Activated naive CD4-positive, alpha-beta T cell treated with anti-CD3 and anti-CD28 coated beads for 36 hours (primary cell): ENCODE results near the gene RASSF3. TPM values are rescaled to one million over a fixed set of nuclear protein-coding genes. Genes with fewer than 3 reads are reported as not detected.

Experiments used
- CTCF ChIA-PET: fragments of 350-600 bp; sonication (Branson Sonifier 250); formaldehyde crosslinking; loops from one replicate; lab custom pipeline; 2021; ENCODE audit warnings: antibody characterized with exemption; lab: Charles Lee
- DNase-seq: peaks from one replicate; pipeline ENCODE4 v3.0.0-alpha.2; 2020
- H3K27ac Mint-ChIP-seq: one replicate; pipeline ENCODE4 v1.8.0; 2021; ENCODE audit warnings: mild to moderate bottlenecking, mixed read lengths
- H3K27me3 Mint-ChIP-seq: one replicate; pipeline ENCODE4 v1.8.0; 2021; ENCODE audit warnings: low read depth, mixed read lengths
- H3K36me3 Mint-ChIP-seq: one replicate; pipeline ENCODE4 v1.8.0; 2021; ENCODE audit warnings: low read depth, mixed read lengths
- H3K4me1 Mint-ChIP-seq: one replicate; pipeline ENCODE4 v1.8.0; 2021; ENCODE audit warnings: low read depth, mixed read lengths
- H3K4me3 Mint-ChIP-seq: one replicate; pipeline ENCODE4 v1.8.0; 2021; ENCODE audit warnings: mild to moderate bottlenecking, moderate library complexity, mixed read lengths
- H3K9me3 Mint-ChIP-seq: one replicate; pipeline ENCODE4 v1.8.0; 2021; ENCODE audit warnings: mixed read lengths
- intact Hi-C: fragments of 100-400 bp; cut with micrococcal nuclease; formaldehyde crosslinking; loops from one replicate; pipeline ENCODE4 v1.15.1; 2023
- total RNA-seq, 2 experiments: library from RNA; stranded (reverse); gene quantifications; one replicate each; pipeline ENCODE4 v1.2.3, GENCODE V29; 2021

The RASSF3 gene
- 10 to 100 TPM; 39.4 to 43.8 TPM for total RNA-seq

- Mint-ChIP-seq H3K4me3 (peak within 1 kb of the TSS; percentile 95), H3K36me3 (peaks cover 19% of the 10 kb centered on the region), H3K27me3 (no peaks in the 10 kb centered on the region), H3K9me3 (no peaks in the 10 kb centered on the region), H3K4me1 (peaks cover 43% of the 10 kb centered on the region), H3K27ac (peak within 1 kb of the TSS; percentile 96)
- DNase-seq = peak; percentile 83
- CTCF ChIA-PET = interaction anchor here (0.5 to 3.2 kb wide), 11 partner anchors 40 to 88 kb away, joined by 3 to 27 read pairs (median 4); no protein-coding TSS in a partner anchor
- intact Hi-C loops = loop anchor here (1.0 to 2.0 kb wide), 2 partner anchors 26 to 157 kb away; partner anchors contain the start of gene TBK1
Observed at GRCh38 chr12:64610079-64610659, at the start of gene RASSF3. RASSF3 (plus strand) TSS chr12:64610495; CDS start chr12:64610633, 138 bp downstream.

GRCh38 chr12:64561302-64562136 is 48.8 kb upstream of the RASSF3 start:
- Mint-ChIP-seq H3K27ac (no peak overlapping the region), H3K9me3 (no peaks in the 10 kb centered on the region), H3K4me3 (no peak overlapping the region), H3K4me1 (no peaks in the 10 kb centered on the region), H3K27me3 (no peaks in the 10 kb centered on the region), H3K36me3 (no peaks in the 10 kb centered on the region)
- intact Hi-C loops = no loop called here
- CTCF ChIA-PET = interaction anchor here (0.7 to 1.9 kb wide), 5 partner anchors 11 to 127 kb away, joined by 4 to 10 read pairs (median 6); no protein-coding TSS in a partner anchor
- DNase-seq = no peak

GRCh38 chr12:64566122-64566521 is 44.2 kb upstream of the RASSF3 start:
- H3K9me3 Mint-ChIP-seq = no peaks in the 10 kb centered on the region
- no peaks in the 10 kb centered on the region for H3K36me3 Mint-ChIP-seq
- H3K27ac Mint-ChIP-seq = no peak overlapping the region
- H3K27me3 Mint-ChIP-seq = no peaks in the 10 kb centered on the region
- H3K4me3 Mint-ChIP-seq = no peak overlapping the region
- no peak for DNase-seq
- CTCF ChIA-PET = interaction anchor here (0.6 kb wide), 2 partner anchors 296 to 1708 kb away, joined by 3 read pairs; no protein-coding TSS in a partner anchor
- H3K4me1 Mint-ChIP-seq = peaks cover 22% of the 10 kb centered on the region
- intact Hi-C loops = no loop called here

- CTCF ChIA-PET = no interaction called here
- no peak overlapping the region for H3K4me3 Mint-ChIP-seq
Observed at GRCh38 chr12:64566831-64567517, 43.3 kb upstream of the RASSF3 start.

GRCh38 chr12:64567570-64567969 is 42.7 kb upstream of the RASSF3 start:
- Mint-ChIP-seq H3K9me3 (no peaks in the 10 kb centered on the region), H3K27me3 (no peaks in the 10 kb centered on the region), H3K4me1 (peaks cover 31% of the 10 kb centered on the region), H3K36me3 (no peaks in the 10 kb centered on the region), H3K27ac (no peak overlapping the region), H3K4me3 (no peak overlapping the region)
- CTCF ChIA-PET = interaction anchor here (3.6 kb wide), 1 partner anchor 18 kb away, joined by 12 read pairs; no protein-coding TSS in a partner anchor
- intact Hi-C loops = no loop called here
- no peak for DNase-seq

More at GRCh38 chr12:64566831-64567517, 43.3 kb upstream of the RASSF3 start:
- H3K27ac Mint-ChIP-seq = no peak overlapping the region
- H3K4me1 Mint-ChIP-seq = peaks cover 30% of the 10 kb centered on the region
- H3K9me3 Mint-ChIP-seq = no peaks in the 10 kb centered on the region
- intact Hi-C loops = no loop called here
- H3K27me3 Mint-ChIP-seq = no peaks in the 10 kb centered on the region
- DNase-seq = no peak
- H3K36me3 Mint-ChIP-seq = no peaks in the 10 kb centered on the region

GRCh38 chr12:64568298-64568697 is 42.0 kb upstream of the RASSF3 start:
- H3K9me3 Mint-ChIP-seq = no peaks in the 10 kb centered on the region
- H3K27me3 Mint-ChIP-seq = no peaks in the 10 kb centered on the region
- no peak overlapping the region for H3K4me3 Mint-ChIP-seq
- no peaks in the 10 kb centered on the region for H3K36me3 Mint-ChIP-seq
- intact Hi-C loops = no loop called here
- CTCF ChIA-PET = interaction anchor here (1.0 to 3.6 kb wide), 2 partner anchors 19 to 23 kb away, joined by 5 to 12 read pairs; no protein-coding TSS in a partner anchor
- DNase-seq = no peak
- H3K4me1 Mint-ChIP-seq = peaks cover 31% of the 10 kb centered on the region
- no peak overlapping the region for H3K27ac Mint-ChIP-seq

- DNase-seq = no peak
- intact Hi-C loops = no loop called here
- H3K4me1 Mint-ChIP-seq = peaks cover 31% of the 10 kb centered on the region
- no peaks in the 10 kb centered on the region for H3K27me3 Mint-ChIP-seq
- CTCF ChIA-PET = interaction anchor here (0.6 to 3.6 kb wide), 8 partner anchors 9 to 226 kb away, joined by 3 to 16 read pairs (median 3); no protein-coding TSS in a partner anchor
- H3K36me3 Mint-ChIP-seq = no peaks in the 10 kb centered on the region
- H3K4me3 Mint-ChIP-seq = no peak overlapping the region
- H3K27ac Mint-ChIP-seq = no peak overlapping the region
- peaks cover 6% of the 10 kb centered on the region for H3K9me3 Mint-ChIP-seq
Observed at GRCh38 chr12:64569923-64570691, 40.2 kb upstream of the RASSF3 start.

GRCh38 chr12:64571411-64571810 is 38.9 kb upstream of the RASSF3 start:
- H3K36me3 Mint-ChIP-seq = no peaks in the 10 kb centered on the region
- CTCF ChIA-PET = interaction anchor here (0.6 to 3.5 kb wide), 5 partner anchors 9 to 126 kb away, joined by 3 to 16 read pairs (median 4); no protein-coding TSS in a partner anchor
- peak; percentile 9 for DNase-seq
- no peak overlapping the region for H3K27ac Mint-ChIP-seq
- H3K27me3 Mint-ChIP-seq = no peaks in the 10 kb centered on the region
- no peak overlapping the region for H3K4me3 Mint-ChIP-seq
- H3K9me3 Mint-ChIP-seq = peaks cover 9% of the 10 kb centered on the region
- H3K4me1 Mint-ChIP-seq = peaks cover 31% of the 10 kb centered on the region
- intact Hi-C loops = no loop called here

GRCh38 chr12:64572241-64572640 is 38.1 kb upstream of the RASSF3 start:
- Mint-ChIP-seq H3K27ac (no peak overlapping the region), H3K4me1 (peaks cover 29% of the 10 kb centered on the region), H3K9me3 (peaks cover 9% of the 10 kb centered on the region), H3K4me3 (no peak overlapping the region), H3K27me3 (no peaks in the 10 kb centered on the region), H3K36me3 (no peaks in the 10 kb centered on the region)
- intact Hi-C loops = no loop called here
- DNase-seq = no peak
- CTCF ChIA-PET = interaction anchor here (0.6 to 3.5 kb wide), 5 partner anchors 10 to 125 kb away, joined by 3 to 16 read pairs (median 4); no protein-coding TSS in a partner anchor

- Mint-ChIP-seq H3K4me3 (no peak overlapping the region), H3K36me3 (no peaks in the 10 kb centered on the region), H3K9me3 (peaks cover 9% of the 10 kb centered on the region), H3K27me3 (no peaks in the 10 kb centered on the region), H3K27ac (no peak overlapping the region), H3K4me1 (peaks cover 14% of the 10 kb centered on the region)
- intact Hi-C loops = no loop called here
- no peak for DNase-seq
- CTCF ChIA-PET = interaction anchor here (0.5 to 1.5 kb wide), 4 partner anchors 25 to 122 kb away, joined by 3 to 7 read pairs (median 3); no protein-coding TSS in a partner anchor
Observed at GRCh38 chr12:64574837-64575236, 35.5 kb upstream of the RASSF3 start.

GRCh38 chr12:64577046-64577445 is 33.2 kb upstream of the RASSF3 start:
- DNase-seq = no peak
- H3K4me3 Mint-ChIP-seq = no peak overlapping the region
- no peaks in the 10 kb centered on the region for H3K27me3 Mint-ChIP-seq
- CTCF ChIA-PET = no interaction called here
- peaks cover 9% of the 10 kb centered on the region for H3K9me3 Mint-ChIP-seq
- peaks cover under 1% of the 10 kb centered on the region for H3K4me1 Mint-ChIP-seq
- intact Hi-C loops = no loop called here
- no peak overlapping the region for H3K27ac Mint-ChIP-seq
- H3K36me3 Mint-ChIP-seq = no peaks in the 10 kb centered on the region
